GM23338 (cell line): ENCODE results near the gene RBFOX1.

Experiments
- CTCF ChIP-seq, 2 experiments: fragments of 200-600 bp in 1 of 2; sonication (generic) in 1 of 2; conservative IDR thresholded peaks; 2 replicates each; pipeline versions ENCODE4 v1.5.1 to v1.6.1; 2016 to 2017; ENCODE audit warnings: antibody characterized with exemption in 2 of 2, low read depth in 2 of 2, mild to moderate bottlenecking in 2 of 2, moderate library complexity in 1 of 2
- EZH2 ChIP-seq: fragments of 200-600 bp; sonication (generic); IDR thresholded peaks from one replicate; pipeline ENCODE4 v1.8.0; 2017; ENCODE audit warnings: antibody characterized with exemption, mild to moderate bottlenecking, low read depth; ENCODE audit not compliant: unreplicated experiment
- REST ChIP-seq: IDR thresholded peaks from one replicate; pipeline ENCODE4 v1.6.1; 2018; ENCODE audit warnings: antibody characterized with exemption; ENCODE audit not compliant: unreplicated experiment

GRCh38 chr16:7321661-7322060, 11.0 kb upstream of the RBFOX1 start:
- TF ChIP-seq REST = no peak
- peak in 1 of 2 experiments; percentile 39; a peak in 3 of 4 replicates for TF ChIP-seq CTCF (conservative IDR thresholded peaks at IDR 0.05; ENCODE audit: low read depth in 2 of 2)
- no peak for TF ChIP-seq EZH2
